Activated CD8-positive, alpha-beta memory T cell treated with anti-CD3 and anti-CD28 coated beads, Interleukin-2, amount 50 U/mL, for 48 hours (primary cell): Measurements from ENCODE around the gene VASN.
A peak's percentile ranks its signal among the peaks of the same experiment; 100 is the strongest.

Experiments used
- DNase-seq: peaks from one replicate; pipeline ENCODE4 v3.0.0-alpha.2; 2020

VASN gene

GRCh38 chr16:4354512-4355409 is 16.9 kb upstream of the VASN start:
- no peak for DNase-seq

GRCh38 chr16:4356820-4357219 is 14.8 kb upstream of the VASN start:
- DNase-seq, result no peak

- no peak for DNase-seq
Observed at GRCh38 chr16:4358236-4358635, 13.4 kb upstream of the VASN start.

GRCh38 chr16:4358831-4359561 is 12.7 kb upstream of the VASN start:
- DNase-seq, result peak; percentile 91

- no peak for DNase-seq
Observed at GRCh38 chr16:4359914-4360313, 11.7 kb upstream of the VASN start.

GRCh38 chr16:4360538-4361021 is 11.1 kb upstream of the VASN start:
- no peak for DNase-seq

- no peak for DNase-seq
Observed at GRCh38 chr16:4361033-4361943, 10.4 kb upstream of the VASN start.

- no peak for DNase-seq
Observed at GRCh38 chr16:4361944-4362311, 9.7 kb upstream of the VASN start.

GRCh38 chr16:4362476-4363135 is 9.0 kb upstream of the VASN start:
- DNase-seq, result no peak

- no peak for DNase-seq
Observed at GRCh38 chr16:4364196-4365013, 7.2 kb upstream of the VASN start.

GRCh38 chr16:4365014-4365406 is 6.6 kb upstream of the VASN start:
- DNase-seq, result no peak

GRCh38 chr16:4365615-4366014 is 6.0 kb upstream of the VASN start:
- no peak for DNase-seq

GRCh38 chr16:4366016-4366415 is 5.6 kb upstream of the VASN start:
- no peak for DNase-seq

GRCh38 chr16:4367393-4367856 is 4.2 kb upstream of the VASN start:
- no peak for DNase-seq

GRCh38 chr16:4369007-4369733 is 2.5 kb upstream of the VASN start:
- no peak for DNase-seq

GRCh38 chr16:4370151-4370550 is 1.5 kb upstream of the VASN start:
- DNase-seq, result no peak

- no peak for DNase-seq
Observed at GRCh38 chr16:4370570-4371356, 885 bp upstream of the VASN start.

GRCh38 chr16:4372001-4372577 is 441 bp downstream of the VASN start:
- peak; percentile 63 for DNase-seq

GRCh38 chr16:4372578-4373355 is 1.1 kb downstream of the VASN start:
- DNase-seq, result no peak
